ENCODE measurements around the gene ID1. TPM values are rescaled to one million over a fixed set of nuclear protein-coding genes. Genes with fewer than 3 reads are reported as not detected.

ID1 gene
- total and polyA plus RNA-seq, 2 of the 13 experiments (the other 11 are each of a cell fraction or from before 2014, with no cell fraction given) = 320 to 419 TPM

- 0 out of 2 replicates have a peak, but pooled peaks have one; percentile 25 for TF ChIP-seq FOXP4 (CRISPR knock-in tag; IDR thresholded peaks at IDR 0.05)
- TF ChIP-seq ZBTB33 (CRISPR knock-in tag; IDR thresholded peaks at IDR 0.05) = no peak
- TF ChIP-seq TP53 (CRISPR knock-in tag; conservative IDR thresholded peaks at IDR 0.05) = peak; percentile 59; the same call in 1 of the 2 replicates
- no peak for TF ChIP-seq ZSCAN30 (CRISPR knock-in tag; IDR thresholded peaks at IDR 0.05)
- TF ChIP-seq STAG1 (CRISPR knock-in tag; IDR thresholded peaks at IDR 0.05) = 0 out of 2 replicates have a peak, but pooled peaks have one; percentile 6
- TF ChIP-seq HIVEP1 (CRISPR knock-in tag; IDR thresholded peaks at IDR 0.05) = peak; percentile 81
- no peak; the same call in 1 of the 2 replicates for TF ChIP-seq SRY (CRISPR knock-in tag; IDR thresholded peaks at IDR 0.05)
- TF ChIP-seq SUZ12 (IDR thresholded peaks at IDR 0.05; ENCODE audit: low read depth, low read length) = no peak
- peak; percentile 30; the same call in 1 of the 2 replicates for TF ChIP-seq ZNF276 (CRISPR knock-in tag; IDR thresholded peaks at IDR 0.05; ENCODE audit: low read depth)
- peak; percentile 34; the same call in 1 of the 2 replicates for TF ChIP-seq ZFP37 (CRISPR knock-in tag; IDR thresholded peaks at IDR 0.05; ENCODE audit: borderline replicate concordance)
- no peak; the same call in 1 of the 2 replicates for TF ChIP-seq ZFP91 (CRISPR knock-in tag; IDR thresholded peaks at IDR 0.05; ENCODE audit: borderline replicate concordance)
- TF ChIP-seq MYNN (CRISPR knock-in tag; IDR thresholded peaks at IDR 0.05; ENCODE audit: low read depth) = no peak; the same call in 1 of the 2 replicates
- TF ChIP-seq ARNT2 (CRISPR knock-in tag; IDR thresholded peaks at IDR 0.05; ENCODE audit: low read depth) = no peak
- no peak for TF ChIP-seq TOE1 (CRISPR knock-in tag; IDR thresholded peaks at IDR 0.05)
- no peak for TF ChIP-seq CAMTA2 (CRISPR knock-in tag; IDR thresholded peaks at IDR 0.05; ENCODE audit: borderline replicate concordance)
- TF ChIP-seq ZSCAN29 (CRISPR knock-in tag; conservative IDR thresholded peaks at IDR 0.05) = peak; percentile 80; the same call in 1 of the 2 replicates
- TF ChIP-seq ZNF576 (CRISPR knock-in tag; IDR thresholded peaks at IDR 0.05) = 0 out of 2 replicates have a peak, but pooled peaks have one; percentile 33
- peak; percentile 0 for TF ChIP-seq ASH2L (IDR thresholded peaks at IDR 0.05; ENCODE audit: insufficient read length, low read depth, low read length)
- TF ChIP-seq ZBTB7B (CRISPR knock-in tag; IDR thresholded peaks at IDR 0.05) = peak; percentile 55; the same call in 1 of the 2 replicates
- peak; percentile 97 for TF ChIP-seq HDAC6 (IDR thresholded peaks at IDR 0.05; ENCODE audit: low read depth, low read length)
Observed at GRCh38 chr20:31605902-31606803, 1.1 kb downstream of the ID1 start (continued).

Data from HepG2 (cell line).